Suppressor macrophage (primary cell): ENCODE results near the gene TMEM128.
A peak's percentile ranks its signal among the peaks of the same experiment; 100 is the strongest.
"Not testable (repeated sequence)": the region's sequence is repeated elsewhere in the genome, so short reads cannot be mapped to it uniquely, and the experiment has no call there.

Experiments
- DNase-seq, 4 experiments: peaks; one replicate each; pipeline ENCODE4 v3.0.0-alpha.2; 2020 to 2022
- total RNA-seq, 17 experiments: gene quantifications; one replicate each; lab custom pipeline; 2026; ENCODE audit warnings: mixed read lengths in 6 of 17, inconsistent platforms in 3 of 17; lab: John Stamatoyannopoulos, UW

TMEM128 gene, protein sequence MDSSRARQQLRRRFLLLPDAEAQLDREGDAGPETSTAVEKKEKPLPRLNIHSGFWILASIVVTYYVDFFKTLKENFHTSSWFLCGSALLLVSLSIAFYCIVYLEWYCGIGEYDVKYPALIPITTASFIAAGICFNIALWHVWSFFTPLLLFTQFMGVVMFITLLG
- total RNA-seq, result 10.7 to 26.2 (median 17.1) reads per million in 17 experiments

DNA sequence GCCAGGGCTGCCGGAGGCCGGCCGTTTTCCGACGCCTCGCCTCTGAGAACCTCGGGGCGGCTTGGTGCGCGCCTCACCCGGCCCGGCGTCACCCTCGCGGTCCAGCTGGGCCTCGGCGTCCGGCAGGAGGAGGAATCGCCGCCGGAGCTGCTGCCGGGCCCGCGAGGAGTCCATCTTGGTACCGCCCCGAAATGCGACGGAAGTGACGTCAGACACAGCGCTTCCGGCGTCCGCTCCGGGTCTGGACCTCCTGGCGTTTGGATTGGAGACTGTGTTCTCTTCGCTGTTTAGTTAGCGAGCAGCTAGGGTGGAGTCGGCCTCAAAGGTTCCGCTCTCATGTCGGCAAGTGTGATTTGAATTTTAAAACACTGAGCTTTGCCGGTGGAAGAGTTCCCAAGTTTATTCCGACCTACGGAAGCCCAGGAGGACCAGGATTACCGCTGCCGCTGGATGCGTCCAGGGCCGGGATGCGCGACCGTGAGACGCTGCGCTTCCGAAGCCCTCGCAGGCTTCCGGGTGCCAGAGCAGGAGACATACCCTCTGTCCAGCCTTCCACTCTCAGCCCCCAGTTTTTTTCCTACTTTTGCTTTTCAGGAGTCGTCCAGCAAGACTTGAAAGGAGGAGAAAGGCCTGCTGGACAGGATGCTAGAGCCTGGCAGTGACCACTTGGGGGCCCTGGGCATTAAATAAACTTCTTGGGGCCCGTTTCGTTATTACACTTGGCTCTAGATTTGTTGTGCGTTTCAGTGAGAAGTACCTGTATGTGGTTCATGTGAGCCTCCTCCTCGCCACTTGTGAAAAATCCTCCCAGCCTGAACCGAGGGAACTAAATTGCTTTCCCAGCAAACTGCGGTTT is at the start of gene TMEM128:
TMEM128 (minus strand) TSS at position 195 of the 856 bp plus-strand sequence; CDS start at position 174, 21 bp downstream.
- peak; percentile 94 to 96 (median 96) for DNase-seq

DNA sequence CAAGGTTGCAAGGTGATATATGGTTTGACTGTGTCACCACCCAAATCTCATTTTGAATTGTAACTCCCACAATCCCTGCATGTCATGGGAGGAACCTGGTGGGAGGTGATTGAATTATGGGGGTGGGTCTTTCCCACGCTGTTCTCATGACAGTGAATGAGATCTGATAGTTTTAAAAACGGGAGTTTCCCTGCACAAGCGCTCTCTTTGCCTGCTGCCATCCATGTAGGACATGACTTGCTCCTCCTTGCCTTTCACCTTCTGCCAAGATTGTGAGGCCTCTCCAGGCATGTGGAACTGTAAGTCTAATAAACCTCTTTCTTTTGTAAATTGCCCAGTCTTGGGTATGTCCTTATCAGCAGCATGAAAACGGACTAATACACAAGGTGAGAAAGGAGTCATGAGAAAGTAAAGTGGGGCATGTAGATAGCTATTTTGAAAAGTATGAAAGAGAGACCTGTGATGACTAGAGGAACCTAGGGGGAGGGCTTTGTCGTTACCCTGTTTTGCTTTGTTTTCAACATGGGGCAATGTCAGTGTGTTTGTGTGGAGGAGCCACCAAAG is 48.3 kb upstream of the TMEM128 start:
- no peak for DNase-seq

DNA sequence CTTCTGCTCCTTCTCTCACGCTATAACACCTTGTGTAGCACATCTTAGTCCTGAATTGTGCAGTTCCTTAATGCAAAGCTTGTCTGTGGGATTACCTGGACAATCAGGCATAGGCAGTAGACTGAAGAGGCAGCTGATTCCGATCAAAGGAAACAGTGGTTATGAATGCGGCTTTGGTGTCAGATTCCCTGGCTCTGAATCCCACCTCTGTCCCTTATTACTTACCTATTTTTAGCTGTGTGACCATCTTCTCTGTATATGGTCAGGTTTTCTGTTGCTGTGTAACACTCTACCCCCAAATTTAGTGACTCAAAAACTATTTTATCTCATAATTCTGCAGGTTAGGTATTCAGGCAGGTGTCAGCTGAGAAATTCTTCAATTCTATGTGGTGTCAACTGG is 45.3 kb upstream of the TMEM128 start:
- DNase-seq, result no peak

DNA sequence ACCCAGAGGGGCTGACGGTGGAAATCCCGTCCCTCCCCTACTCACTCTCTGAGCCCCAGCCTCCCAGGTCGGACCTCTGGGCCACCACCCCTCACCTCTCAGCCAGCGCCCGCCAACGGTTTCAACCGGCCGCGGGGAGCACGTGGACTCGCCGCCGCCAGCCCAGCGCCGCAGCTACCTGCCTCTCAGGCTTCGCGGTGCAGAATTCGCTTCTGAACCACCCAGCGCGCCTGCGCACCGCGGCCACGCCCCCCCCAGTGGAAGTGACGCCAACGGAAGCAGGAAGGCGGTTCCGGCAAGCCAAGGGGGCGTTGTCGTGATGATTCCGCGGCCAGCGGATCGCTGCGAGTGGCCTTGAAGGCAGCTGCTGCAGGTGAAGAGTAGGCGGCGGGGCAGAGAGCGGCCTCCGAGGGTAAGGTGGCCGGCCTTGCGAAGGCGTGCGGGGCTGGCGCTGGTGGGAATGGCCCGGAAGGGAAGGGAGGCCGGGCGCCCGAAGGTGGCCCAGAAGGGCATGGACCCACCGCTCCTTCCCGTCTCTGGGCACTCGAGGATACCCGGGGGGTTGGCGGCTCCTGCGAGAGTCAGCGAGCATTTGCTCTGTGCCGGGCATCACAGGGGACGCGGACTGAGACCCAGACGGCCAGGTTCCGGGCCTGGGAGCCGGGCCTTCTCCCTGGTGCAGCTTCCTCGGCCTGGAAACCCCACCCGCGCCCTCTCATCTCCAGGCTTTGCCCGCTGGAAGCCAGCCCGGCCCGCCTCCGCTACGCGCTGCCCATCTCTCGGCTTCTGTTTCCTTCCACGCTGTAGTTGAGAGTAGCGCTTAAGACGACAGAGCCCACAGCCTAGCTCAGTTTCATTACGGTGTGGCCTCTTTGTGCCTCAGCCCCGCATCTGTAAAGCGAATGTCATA is 42.2 kb upstream of the TMEM128 start, which contains the start of the genes LYAR and ZBTB49:
LYAR (minus strand) TSS at position 214 of the 910 bp plus-strand sequence. CDS start 6,412 bp downstream, outside the sequence.
ZBTB49 (plus strand) TSS at position 311 of the 910 bp plus-strand sequence. CDS start 9,695 bp downstream, outside the sequence.
- DNase-seq, result peak; percentile 92 to 96 (median 95)

GRCh38 chr4:4289597-4289940 is 41.5 kb upstream of the TMEM128 start:
- no peak for DNase-seq

DNA sequence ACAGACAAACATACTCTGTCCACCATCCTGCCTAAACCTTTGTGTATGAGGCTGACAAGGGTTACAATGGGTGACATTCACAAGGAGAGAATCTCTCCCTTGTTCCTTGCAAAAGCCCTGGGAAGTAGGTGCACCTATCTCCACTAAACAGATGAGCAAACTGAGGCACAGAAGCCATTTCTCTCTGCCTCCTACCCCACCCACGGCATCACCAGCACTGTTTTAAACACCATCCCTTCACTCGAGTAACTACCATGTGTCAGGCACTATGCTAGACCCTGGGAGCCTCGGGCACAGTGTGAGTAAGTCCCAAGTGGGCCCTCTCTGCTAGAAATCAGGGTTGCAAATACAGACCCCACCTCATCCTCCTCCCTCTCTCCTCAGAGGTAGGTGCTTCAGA is 41.0 kb upstream of the TMEM128 start:
- no peak for DNase-seq

- no peak for DNase-seq
These were observed 40.1 kb upstream of the TMEM128 start for GRCh38 chr4:4288098-4288497.

GRCh38 chr4:4284827-4285618 is 37.0 kb upstream of the TMEM128 start:
- DNase-seq, result no peak

DNA sequence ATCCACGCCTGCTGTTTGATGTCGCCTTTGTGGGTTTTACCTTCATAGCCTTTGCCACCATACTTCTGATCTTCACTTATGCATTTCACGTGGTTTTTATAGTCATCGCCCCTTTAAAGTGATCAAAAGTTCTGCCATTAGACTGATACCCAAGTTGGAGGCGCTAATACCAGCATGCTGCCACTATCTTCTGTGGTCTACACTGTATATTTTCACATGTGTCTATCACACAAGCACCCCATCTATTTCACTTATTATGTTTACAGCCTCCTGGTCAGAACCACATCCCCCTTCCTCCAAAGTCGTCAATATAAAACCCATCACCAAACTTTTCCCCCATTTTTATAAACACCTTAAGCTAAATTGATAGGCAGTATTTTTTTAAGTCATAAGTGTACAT is 33.8 kb upstream of the TMEM128 start:
- DNase-seq, result no peak

GRCh38 chr4:4277531-4277930 is 29.5 kb upstream of the TMEM128 start:
- no peak for DNase-seq

GRCh38 chr4:4274226-4274625 is 26.2 kb upstream of the TMEM128 start:
- no peak for DNase-seq

- peak; percentile 26 to 65 (median 44) for DNase-seq
These were observed 23.9 kb upstream of the TMEM128 start for GRCh38 chr4:4271912-4272311.

GRCh38 chr4:4270529-4270928 is 22.5 kb upstream of the TMEM128 start:
- peak; percentile 12 to 47 (median 22) for DNase-seq

DNA sequence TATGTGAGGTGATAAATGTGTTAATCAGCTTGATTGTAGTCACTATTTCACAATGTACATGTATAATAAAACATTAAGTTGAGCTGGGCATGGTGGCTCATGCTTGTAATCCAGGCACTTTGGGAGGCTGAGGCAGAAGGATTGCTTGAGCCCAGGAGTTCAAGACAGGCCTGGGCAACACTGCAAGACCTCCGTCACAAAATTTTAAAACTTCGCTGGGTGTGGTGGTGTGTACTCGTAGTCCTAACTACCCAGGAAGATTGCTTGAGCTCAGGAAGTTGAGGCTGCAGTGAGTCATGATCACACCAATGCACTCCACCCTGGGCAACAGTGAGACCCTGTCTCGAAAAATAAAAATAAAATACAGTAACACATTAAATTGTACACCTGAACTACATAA is 21.8 kb upstream of the TMEM128 start:
- peak; percentile 48 to 76 (median 69) for DNase-seq

GRCh38 chr4:4269331-4269731 is 21.3 kb upstream of the TMEM128 start:
- no peak for DNase-seq

- DNase-seq, result peak; percentile 63 to 88 (median 74)
These were observed 20.8 kb upstream of the TMEM128 start for GRCh38 chr4:4268776-4269175.

DNA sequence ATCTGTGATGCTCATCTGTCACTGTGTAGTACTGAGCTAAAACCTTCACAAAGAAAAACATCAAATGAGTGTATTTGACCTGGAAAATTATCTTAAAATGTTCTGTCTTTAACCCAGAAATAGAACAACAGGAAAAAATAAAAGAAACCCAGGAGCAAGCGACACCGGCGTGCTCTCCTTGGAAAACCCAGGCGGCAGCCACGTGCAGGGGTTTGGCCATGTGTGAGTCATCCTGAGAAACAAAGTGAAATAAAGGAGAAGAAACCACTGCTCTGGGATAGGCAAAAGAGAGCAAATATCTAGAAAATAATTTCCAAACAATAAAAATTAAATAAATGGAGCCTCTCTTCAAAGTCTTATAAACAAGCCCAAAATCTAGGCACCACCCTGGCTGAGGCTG is 20.0 kb upstream of the TMEM128 start:
- peak; percentile 19 to 59 (median 45) for DNase-seq

GRCh38 chr4:4260185-4260751 is 12.2 kb upstream of the TMEM128 start:
- peak; percentile 19 to 75 (median 52) for DNase-seq

- DNase-seq, result no peak
These were observed 11.6 kb upstream of the TMEM128 start for GRCh38 chr4:4259484-4260100.

- DNase-seq, result not testable (repeated sequence)
These were observed 9.7 kb upstream of the TMEM128 start for GRCh38 chr4:4257705-4258104.

DNA sequence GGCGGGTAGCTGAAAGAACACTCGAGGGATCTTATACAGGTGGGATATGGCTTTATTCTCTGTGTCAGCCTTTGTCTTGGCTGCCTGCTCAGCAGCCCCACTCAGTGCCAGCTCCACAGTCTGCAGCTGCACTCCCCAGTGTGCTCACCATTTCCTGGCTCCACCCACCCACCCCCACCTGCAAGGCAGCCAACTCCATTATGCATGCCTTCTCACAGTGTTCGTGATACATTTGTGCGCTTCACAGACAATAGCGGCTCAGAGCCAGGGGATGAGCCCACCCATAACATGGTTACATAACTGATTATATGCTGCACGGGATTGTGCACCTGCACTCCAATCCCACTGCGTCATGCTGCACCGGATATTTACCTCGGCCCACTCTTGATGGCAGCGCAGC is 8.8 kb upstream of the TMEM128 start:
- DNase-seq, result no peak
